Muscle of arm (tissue), 14 donors: ENCODE data around the gene TMPRSS5. TPM values are rescaled to one million over a fixed set of nuclear protein-coding genes. Genes with fewer than 3 reads are reported as not detected.
"Not testable (repeated sequence)": the region's sequence is repeated elsewhere in the genome, so short reads cannot be mapped to it uniquely, and the experiment has no call there.

Source experiments
- DNase-seq: peaks from one replicate; pipeline ENCODE4 v3.0.0-alpha.2; 2013
- long read RNA-seq, 11 donors: transcript quantifications; one replicate each; lab custom pipeline, GENCODE V29; 2026
- polyA plus RNA-seq, 12 donors: library from polyadenylated mRNA; unstranded; fragments of 120-200 nt; gene quantifications; one replicate each; pipeline ENCODE4 v1.2.1, GENCODE V29; 2013; ENCODE audit not compliant: insufficient read length in 12 of 12

The TMPRSS5 gene
- polyA plus RNA-seq, result 1 to 10 TPM in 6 of 12 donors, under 1 TPM in 4, not detected in 2; 0.35 to 2.3 (median 1.2) TPM
- long read RNA-seq, donor 1, result 0 reads
- long read RNA-seq, donor 2, result 0 reads
- long read RNA-seq, donor 3, result 0 reads
- long read RNA-seq, donor 4, result 0 reads
- long read RNA-seq, donor 5, result 0 reads
- long read RNA-seq, donor 6, result 0 reads
- long read RNA-seq, donor 7, result 0 reads
- long read RNA-seq, donor 8, result 0 reads
- long read RNA-seq, donor 9, result 0 reads
- long read RNA-seq, donor 10, result 0 reads
- long read RNA-seq, donor 11, result 0 reads

GRCh38 chr11:113705871-113706655, at the start of gene TMPRSS5:
Gene TMPRSS5, minus strand, starts transcription at chr11:113706308. Its CDS starts 84 bp downstream, at chr11:113706224.
- no peak for DNase-seq

- DNase-seq, result no peak
These were observed 46.8 kb upstream of the TMPRSS5 start for GRCh38 chr11:113752932-113753331.

- DNase-seq, result no peak
These were observed 30.2 kb upstream of the TMPRSS5 start for GRCh38 chr11:113736323-113736722.

GRCh38 chr11:113732092-113732491, 26.0 kb upstream of the TMPRSS5 start:
- no peak for DNase-seq

- peak; percentile 56 for DNase-seq
These were observed 25.0 kb upstream of the TMPRSS5 start for GRCh38 chr11:113730887-113731726.

GRCh38 chr11:113729456-113729855, 23.3 kb upstream of the TMPRSS5 start:
- no peak for DNase-seq

GRCh38 chr11:113728814-113729213, 22.7 kb upstream of the TMPRSS5 start:
- no peak for DNase-seq

GRCh38 chr11:113725913-113726312, 19.8 kb upstream of the TMPRSS5 start:
- no peak for DNase-seq

GRCh38 chr11:113725407-113725806, 19.3 kb upstream of the TMPRSS5 start:
- no peak for DNase-seq

GRCh38 chr11:113724778-113725177, 18.7 kb upstream of the TMPRSS5 start:
- DNase-seq, result no peak

GRCh38 chr11:113723787-113724186, 17.7 kb upstream of the TMPRSS5 start:
- DNase-seq, result no peak

GRCh38 chr11:113722934-113723333, 16.8 kb upstream of the TMPRSS5 start:
- DNase-seq, result no peak

- DNase-seq, result no peak
These were observed 16.1 kb upstream of the TMPRSS5 start for GRCh38 chr11:113722221-113722620.

- no peak for DNase-seq
These were observed 15.5 kb upstream of the TMPRSS5 start for GRCh38 chr11:113721462-113722066.

- DNase-seq, result not testable (repeated sequence)
These were observed 14.4 kb upstream of the TMPRSS5 start for GRCh38 chr11:113720478-113720877.

- no peak for DNase-seq
These were observed 9.9 kb upstream of the TMPRSS5 start for GRCh38 chr11:113715882-113716625.

GRCh38 chr11:113715273-113715672, 9.2 kb upstream of the TMPRSS5 start:
- DNase-seq, result no peak

GRCh38 chr11:113710989-113711388, 4.9 kb upstream of the TMPRSS5 start:
- no peak for DNase-seq

- DNase-seq, result not testable (repeated sequence)
These were observed 2.6 kb downstream of the TMPRSS5 start for GRCh38 chr11:113703551-113703950.

GRCh38 chr11:113701491-113701890, 4.6 kb downstream of the TMPRSS5 start:
- no peak for DNase-seq

GRCh38 chr11:113698515-113698914, 7.6 kb downstream of the TMPRSS5 start:
- no peak for DNase-seq
